Measurements from ENCODE around the gene CCR8. TPM values are rescaled to one million over a fixed set of nuclear protein-coding genes. Genes with fewer than 3 reads are reported as not detected.

CCR8 gene
- total RNA-seq, 1 donor from 2014 or later = not detected

DNA sequence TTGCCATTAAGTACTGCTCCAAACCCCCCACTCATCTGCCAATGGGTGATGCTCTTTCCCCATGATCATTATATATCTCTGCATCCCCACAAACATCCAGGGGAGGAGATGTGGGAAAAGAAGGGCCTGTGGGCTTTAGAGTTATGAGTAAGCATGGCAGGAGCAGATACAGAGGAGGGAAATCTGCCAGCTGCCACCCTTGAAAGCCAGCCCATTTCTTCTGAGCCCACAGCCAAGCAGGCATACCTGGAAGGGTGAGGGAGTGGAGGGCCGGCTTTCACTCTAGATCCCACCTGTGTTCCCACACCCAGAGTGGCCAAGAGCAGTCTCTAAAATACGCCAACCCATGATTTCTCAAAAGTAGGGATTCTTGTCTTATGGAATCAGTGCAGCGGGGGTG is 51.9 kb downstream of the CCR8 start:
- H3K36me3 Mint-ChIP-seq = no peaks in the 10 kb centered on the region
- no peak overlapping the region for H3K4me2 ChIP-seq
- H4K20me1 ChIP-seq (ENCODE audit: low read depth) = peaks cover 20% of the 10 kb centered on the region
- DNase-seq (ENCODE audit: low spot score) = no peak
- no peak overlapping the region for H3K4me3 ChIP-seq
- no peaks in the 10 kb centered on the region for H3K36me3 ChIP-seq
- H3K9me3 ChIP-seq (ENCODE audit: low read depth) = no peaks in the 10 kb centered on the region
- H3K27me3 ChIP-seq = no peaks in the 10 kb centered on the region
- peak overlapping the region; percentile 24 for H3K4me3 Mint-ChIP-seq
- H3K27ac Mint-ChIP-seq = no peak overlapping the region
- H3K27me3 Mint-ChIP-seq (ENCODE audit: insufficient read depth, low read depth) = peaks cover 4% of the 10 kb centered on the region
- H3K4me1 Mint-ChIP-seq = peaks cover 16% of the 10 kb centered on the region
- no peaks in the 10 kb centered on the region for H3K4me1 ChIP-seq
- H3K79me2 ChIP-seq (ENCODE audit: low read depth) = peaks cover 27% of the 10 kb centered on the region
- no peak overlapping the region for H2AFZ ChIP-seq (replicated peaks)
- H3F3A ChIP-seq (ENCODE audit: low read depth) = peaks cover 8% of the 10 kb centered on the region
- no peak overlapping the region for H3K27ac ChIP-seq
- TF ChIP-seq, protein P1, sequence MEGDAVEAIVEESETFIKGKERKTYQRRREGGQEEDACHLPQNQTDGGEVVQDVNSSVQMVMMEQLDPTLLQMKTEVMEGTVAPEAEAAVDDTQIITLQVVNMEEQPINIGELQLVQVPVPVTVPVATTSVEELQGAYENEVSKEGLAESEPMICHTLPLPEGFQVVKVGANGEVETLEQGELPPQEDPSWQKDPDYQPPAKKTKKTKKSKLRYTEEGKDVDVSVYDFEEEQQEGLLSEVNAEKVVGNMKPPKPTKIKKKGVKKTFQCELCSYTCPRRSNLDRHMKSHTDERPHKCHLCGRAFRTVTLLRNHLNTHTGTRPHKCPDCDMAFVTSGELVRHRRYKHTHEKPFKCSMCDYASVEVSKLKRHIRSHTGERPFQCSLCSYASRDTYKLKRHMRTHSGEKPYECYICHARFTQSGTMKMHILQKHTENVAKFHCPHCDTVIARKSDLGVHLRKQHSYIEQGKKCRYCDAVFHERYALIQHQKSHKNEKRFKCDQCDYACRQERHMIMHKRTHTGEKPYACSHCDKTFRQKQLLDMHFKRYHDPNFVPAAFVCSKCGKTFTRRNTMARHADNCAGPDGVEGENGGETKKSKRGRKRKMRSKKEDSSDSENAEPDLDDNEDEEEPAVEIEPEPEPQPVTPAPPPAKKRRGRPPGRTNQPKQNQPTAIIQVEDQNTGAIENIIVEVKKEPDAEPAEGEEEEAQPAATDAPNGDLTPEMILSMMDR (IDR thresholded peaks at IDR 0.05) = no peak
- TF ChIP-seq EZH2 (IDR thresholded peaks at IDR 0.05) (no peak), EZH2phosphoT487 (IDR thresholded peaks at IDR 0.05) (no peak)
- H3K9ac ChIP-seq = no peak overlapping the region
- H3K9me3 Mint-ChIP-seq = no peaks in the 10 kb centered on the region

Other genes starting within 250 kb of the CCR8 start
- gene GORASP1, start 222.1 kb upstream of the CCR8 start, total RNA-seq (ENCODE audit: low replicate concordance) = 18.0 and 38.5 TPM in 2 replicates
- gene TTC21A, start 222.0 kb upstream of the CCR8 start, total RNA-seq (ENCODE audit: low replicate concordance) = 1.2 and 2.3 TPM in 2 replicates
- gene CSRNP1, start 176.1 kb upstream of the CCR8 start, total RNA-seq (ENCODE audit: low replicate concordance) = 1.9 and 6.5 TPM in 2 replicates
- not detected in 2 replicates for gene XIRP1, start 137.1 kb upstream of the CCR8 start, total RNA-seq (ENCODE audit: low replicate concordance)
- gene CX3CR1, start 49.7 kb upstream of the CCR8 start, total RNA-seq (ENCODE audit: low replicate concordance) = 0.06 TPM in 1 of 2 replicates, not detected in the other
- 19.3 and 26.6 TPM in 2 replicates for gene SLC25A38, start 53.7 kb downstream of the CCR8 start, total RNA-seq (ENCODE audit: low replicate concordance)
- 2,504 and 2,714 TPM in 2 replicates for gene RPSA, start 77.0 kb downstream of the CCR8 start, total RNA-seq (ENCODE audit: low replicate concordance)
- not detected in 2 replicates for gene MOBP, start 138.0 kb downstream of the CCR8 start, total RNA-seq (ENCODE audit: low replicate concordance)